GM23338 (cell line): Measurements from ENCODE around the gene DNAJC15. TPM values are rescaled to one million over a fixed set of nuclear protein-coding genes. Genes with fewer than 3 reads are reported as not detected.

ENCODE experiments used
- ETS1 ChIP-seq: IDR thresholded peaks from 2 replicates; pipeline ENCODE4 v1.6.1; 2016; ENCODE audit warnings: antibody characterized with exemption
- JUNB ChIP-seq: IDR thresholded peaks from one replicate; pipeline ENCODE4 v1.6.1; 2016; ENCODE audit warnings: antibody characterized with exemption; ENCODE audit not compliant: unreplicated experiment
- POLR2AphosphoS5 ChIP-seq: IDR thresholded peaks from 2 replicates; pipeline ENCODE4 v1.6.1; 2016; ENCODE audit warnings: antibody characterized with exemption, low read depth
- REST ChIP-seq: IDR thresholded peaks from one replicate; pipeline ENCODE4 v1.6.1; 2018; ENCODE audit warnings: antibody characterized with exemption; ENCODE audit not compliant: unreplicated experiment
- STAT1 ChIP-seq: IDR thresholded peaks from one replicate; pipeline ENCODE4 v1.6.1; 2016; ENCODE audit warnings: antibody characterized with exemption; ENCODE audit not compliant: unreplicated experiment
- ZNF462 ChIP-seq: fragments of 250-450 bp; sonication (Bioruptor Pico); IDR thresholded peaks from 2 replicates; pipeline ENCODE4 v1.5.0; 2020; ENCODE audit warnings: mild to moderate bottlenecking, moderate library complexity
- polyA plus RNA-seq: library from polyadenylated mRNA; unstranded; fragments of >200 nt; fragmentation: Nextera tagmentation; extraction: Ambion mirVana; gene quantifications from 2 replicates; pipeline ENCODE4 v1.2.1, GENCODE V29; 2016
- total RNA-seq: library from RNA; depleted of rRNA; stranded (reverse); fragments of >200 nt; shearing (Covaris generic); gene quantifications from 2 replicates; pipeline ENCODE4 v1.2.3, GENCODE V29; 2014

Gene DNAJC15
- total and polyA plus RNA-seq, 2 experiments from 2014 or later = 11.4 to 80.4 TPM

GRCh38 chr13:43158516-43158915, 135.1 kb downstream of the DNAJC15 start (continued):
- no peak for TF ChIP-seq ZNF462
- TF ChIP-seq REST = no peak
- no peak for TF ChIP-seq ETS1
- no peak for TF ChIP-seq JUNB
- TF ChIP-seq STAT1 = no peak
- no peak for TF ChIP-seq POLR2AphosphoS5
